ENCODE measurements around the gene P3H2. TPM values are rescaled to one million over a fixed set of nuclear protein-coding genes. Genes with fewer than 3 reads are reported as not detected.

The P3H2 gene
- total RNA-seq, 1 experiment from 2014 or later, result 20.9 TPM

DNA sequence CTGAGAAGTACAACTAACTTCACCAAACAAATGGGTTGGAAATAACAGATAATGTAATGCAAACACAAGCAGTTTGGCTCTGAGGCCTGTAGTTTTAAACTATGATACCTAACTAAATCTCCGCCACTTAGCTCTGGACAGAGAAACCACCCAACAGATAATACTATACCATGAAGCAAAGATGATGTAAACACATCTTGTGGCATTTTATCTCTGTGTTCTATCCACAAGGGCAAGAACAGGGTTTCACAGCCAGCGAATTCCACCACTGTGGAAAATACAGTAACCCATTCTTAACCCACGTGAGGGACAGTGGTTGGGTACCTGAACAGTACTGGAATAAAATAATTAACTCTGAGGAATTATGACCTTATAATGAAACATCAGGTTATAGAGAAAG is 93.6 kb downstream of the P3H2 start:
- no peaks in the 10 kb centered on the region for H3K9me2 ChIP-seq (ENCODE audit: insufficient read depth)
- no peak overlapping the region for H3K4me2 ChIP-seq
- intact Hi-C loops (cut with micrococcal nuclease; ENCODE audit: unreplicated experiment), result no loop called here
- CTCF ChIA-PET, result interaction anchor here (1.0 kb wide), 1 partner anchor 94 kb away, joined by 3 read pairs; the partner anchor contains the start of gene P3H2
- TF ChIP-seq, protein P1, sequence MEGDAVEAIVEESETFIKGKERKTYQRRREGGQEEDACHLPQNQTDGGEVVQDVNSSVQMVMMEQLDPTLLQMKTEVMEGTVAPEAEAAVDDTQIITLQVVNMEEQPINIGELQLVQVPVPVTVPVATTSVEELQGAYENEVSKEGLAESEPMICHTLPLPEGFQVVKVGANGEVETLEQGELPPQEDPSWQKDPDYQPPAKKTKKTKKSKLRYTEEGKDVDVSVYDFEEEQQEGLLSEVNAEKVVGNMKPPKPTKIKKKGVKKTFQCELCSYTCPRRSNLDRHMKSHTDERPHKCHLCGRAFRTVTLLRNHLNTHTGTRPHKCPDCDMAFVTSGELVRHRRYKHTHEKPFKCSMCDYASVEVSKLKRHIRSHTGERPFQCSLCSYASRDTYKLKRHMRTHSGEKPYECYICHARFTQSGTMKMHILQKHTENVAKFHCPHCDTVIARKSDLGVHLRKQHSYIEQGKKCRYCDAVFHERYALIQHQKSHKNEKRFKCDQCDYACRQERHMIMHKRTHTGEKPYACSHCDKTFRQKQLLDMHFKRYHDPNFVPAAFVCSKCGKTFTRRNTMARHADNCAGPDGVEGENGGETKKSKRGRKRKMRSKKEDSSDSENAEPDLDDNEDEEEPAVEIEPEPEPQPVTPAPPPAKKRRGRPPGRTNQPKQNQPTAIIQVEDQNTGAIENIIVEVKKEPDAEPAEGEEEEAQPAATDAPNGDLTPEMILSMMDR (conservative IDR thresholded peaks at IDR 0.05), result no peak
- no peak for TF ChIP-seq EZH2 (IDR thresholded peaks at IDR 0.05; ENCODE audit: low read depth)
- H3K79me2 ChIP-seq (ENCODE audit: low read depth), result no peaks in the 10 kb centered on the region
- no peaks in the 10 kb centered on the region for H3F3A ChIP-seq (ENCODE audit: insufficient read depth, low read depth)
- no peaks in the 10 kb centered on the region for H4K20me1 ChIP-seq (ENCODE audit: insufficient read depth)
- no peaks in the 10 kb centered on the region for H3K27me3 ChIP-seq (ENCODE audit: insufficient read depth, low read depth)
- H3K4me3 ChIP-seq, result no peak overlapping the region
- BruUV-seq (replicated peaks), result no TSS peak
- POLR2A ChIA-PET (ENCODE audit: unreplicated experiment), result no interaction called here
- H2AFZ ChIP-seq, result no peak overlapping the region
- no peaks in the 10 kb centered on the region for H3K36me3 ChIP-seq (ENCODE audit: low read depth)
- no peak overlapping the region for H3K27ac ChIP-seq
- H3K9me3 ChIP-seq (ENCODE audit: insufficient read depth, low read depth), result no peaks in the 10 kb centered on the region
- peaks cover 6% of the 10 kb centered on the region for H3K4me1 ChIP-seq (replicated peaks; ENCODE audit: insufficient read depth)
- DNase-seq, result no peak

DNA sequence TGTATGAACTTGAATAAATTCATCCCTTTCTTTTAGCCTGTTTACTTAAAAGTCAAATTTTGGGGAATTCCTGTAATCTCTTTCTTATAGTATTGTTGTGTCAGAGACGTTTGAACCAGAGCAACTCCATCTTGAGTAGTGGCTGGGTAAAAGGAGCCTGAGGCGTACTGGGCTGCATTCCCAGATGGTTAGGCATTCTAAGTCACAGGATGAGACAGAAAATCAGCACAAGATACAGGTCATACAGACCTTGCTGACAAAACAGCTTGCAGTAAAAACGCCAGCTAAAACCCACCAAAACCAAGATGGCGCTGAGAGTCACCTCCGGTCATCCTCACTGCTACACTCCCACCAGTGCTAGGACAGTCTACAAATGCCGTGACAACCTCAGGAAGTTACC is 94.5 kb downstream of the P3H2 start:
- H3K79me2 ChIP-seq (ENCODE audit: low read depth), result no peaks in the 10 kb centered on the region
- TF ChIP-seq EZH2 (IDR thresholded peaks at IDR 0.05; ENCODE audit: low read depth), result no peak
- TF ChIP-seq, protein P1 (conservative IDR thresholded peaks at IDR 0.05), result no peak
- no peak overlapping the region for H3K4me2 ChIP-seq
- no peak overlapping the region for H3K4me3 ChIP-seq
- H3K27me3 ChIP-seq (ENCODE audit: insufficient read depth, low read depth), result no peaks in the 10 kb centered on the region
- no peaks in the 10 kb centered on the region for H4K20me1 ChIP-seq (ENCODE audit: insufficient read depth)
- POLR2A ChIA-PET (ENCODE audit: unreplicated experiment), result no interaction called here
- H3K4me1 ChIP-seq (replicated peaks; ENCODE audit: insufficient read depth), result no peaks in the 10 kb centered on the region
- CTCF ChIA-PET, result interaction anchor here (0.6 to 1.0 kb wide), 3 partner anchors 12 to 387 kb away, joined by 3 to 5 read pairs (median 3); partner anchors contain the start of gene P3H2
- BruUV-seq (replicated peaks), result no TSS peak
- no peak overlapping the region for H3K27ac ChIP-seq
- intact Hi-C loops (cut with micrococcal nuclease; ENCODE audit: unreplicated experiment), result no loop called here
- no peaks in the 10 kb centered on the region for H3K9me3 ChIP-seq (ENCODE audit: insufficient read depth, low read depth)
- no peaks in the 10 kb centered on the region for H3K36me3 ChIP-seq (ENCODE audit: low read depth)
- DNase-seq, result no peak
- no peaks in the 10 kb centered on the region for H3K9me2 ChIP-seq (ENCODE audit: insufficient read depth)
- no peaks in the 10 kb centered on the region for H3F3A ChIP-seq (ENCODE audit: insufficient read depth, low read depth)
- no peak overlapping the region for H2AFZ ChIP-seq

DNA sequence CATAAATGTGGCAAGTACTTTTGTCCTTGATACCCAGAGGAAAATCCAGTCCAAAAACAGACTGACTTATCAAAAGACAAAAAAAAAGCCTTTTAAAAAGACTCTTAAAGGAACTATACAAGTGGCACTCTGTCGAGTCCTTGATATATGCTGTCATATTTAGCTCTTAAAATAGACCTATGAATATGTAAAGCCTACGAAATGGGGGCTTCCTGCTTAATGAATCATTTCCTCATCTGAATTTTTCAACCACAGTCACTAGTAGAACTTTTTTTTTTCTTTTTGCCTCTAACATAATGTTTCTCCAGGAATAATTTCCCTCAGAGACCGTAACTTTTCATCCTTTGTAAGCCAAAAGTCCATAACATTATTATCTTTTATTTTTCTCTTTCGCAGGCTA is 95.8 kb downstream of the P3H2 start:
- CTCF ChIA-PET, result interaction anchor here (1.0 kb wide), 1 partner anchor 13 kb away, joined by 5 read pairs; no protein-coding TSS in a partner anchor
- intact Hi-C loops (cut with micrococcal nuclease; ENCODE audit: unreplicated experiment), result no loop called here
- Histone ChIP-seq H3K4me3 (no peak overlapping the region), H3F3A (ENCODE audit: insufficient read depth, low read depth) (no peaks in the 10 kb centered on the region), H3K4me2 (no peak overlapping the region), H3K9me2 (ENCODE audit: insufficient read depth) (no peaks in the 10 kb centered on the region), H3K79me2 (ENCODE audit: low read depth) (no peaks in the 10 kb centered on the region), H3K9me3 (ENCODE audit: insufficient read depth, low read depth) (no peaks in the 10 kb centered on the region), H3K36me3 (ENCODE audit: low read depth) (no peaks in the 10 kb centered on the region), H2AFZ (no peak overlapping the region), H3K27me3 (ENCODE audit: insufficient read depth, low read depth) (no peaks in the 10 kb centered on the region), H4K20me1 (ENCODE audit: insufficient read depth) (no peaks in the 10 kb centered on the region), H3K4me1 (replicated peaks; ENCODE audit: insufficient read depth) (no peaks in the 10 kb centered on the region), H3K27ac (no peak overlapping the region)
- no TSS peak for BruUV-seq (replicated peaks)
- TF ChIP-seq EZH2 (IDR thresholded peaks at IDR 0.05; ENCODE audit: low read depth), result no peak
- TF ChIP-seq, protein P1 (conservative IDR thresholded peaks at IDR 0.05), result no peak
- DNase-seq, result no peak
- POLR2A ChIA-PET (ENCODE audit: unreplicated experiment), result no interaction called here
